ENCODE results near the gene TRIM24. TPM values are rescaled to one million over a fixed set of nuclear protein-coding genes. Genes with fewer than 3 reads are reported as not detected.
"Not testable (repeated sequence)": the region's sequence is repeated elsewhere in the genome, so short reads cannot be mapped to it uniquely, and the experiment has no call there.

TRIM24 gene
- total and polyA plus RNA-seq, 10 donors, result 5.2 to 22.3 (median 15.3) TPM

GRCh38 chr7:138465046-138465445 lies 5.0 kb downstream of the TRIM24 start:
- Histone ChIP-seq H3K9me3 (no peaks in the 10 kb centered on the region), H3K27me3 (replicated peaks in 1 of 7) (no peaks in the 10 kb centered on the region), H3K4me3 (no peak overlapping the region), H3K27ac (no peak overlapping the region), H3K36me3 (no peaks in the 10 kb centered on the region), H3K4me1 (peaks cover 6 to 46% (median 19%) of the 10 kb centered on the region in 6 donors)
- 72 to 79% (median 76%) methylated on average over 3 of the region's 3 CpGs for WGBS, 5 donors
- intact Hi-C loops (cut with DNase I; ENCODE audit: low total_unique reads), result no loop called here
- DNase-seq, result no peak
- TF ChIP-seq POLR2AphosphoS5 (IDR thresholded peaks at IDR 0.05) (no peak), CTCF (IDR thresholded peaks at IDR 0.05 in 8 of 11, conservative IDR thresholded peaks at IDR 0.05 in 3 of 11) (no peak), POLR2A (IDR thresholded peaks at IDR 0.05) (no peak)

GRCh38 chr7:138466069-138466756 lies 6.2 kb downstream of the TRIM24 start:
- H3K4me3 ChIP-seq; H3K27me3 ChIP-seq (replicated peaks in 1 of 7); H3K27ac ChIP-seq; intact Hi-C loops (cut with DNase I; ENCODE audit: low total_unique reads); H3K36me3 ChIP-seq; H3K9me3 ChIP-seq; DNase-seq: not testable (repeated sequence)
- WGBS, 5 donors, result 90 to 98% (median 92%) methylated on average over 11 of the region's 11 CpGs
- peaks cover 6 to 53% (median 21%) of the 10 kb centered on the region in 6 donors for H3K4me1 ChIP-seq

GRCh38 chr7:138468244-138469123 lies 8.4 kb downstream of the TRIM24 start:
- no peak overlapping the region for H3K4me3 ChIP-seq
- 84 to 93% (median 92%) methylated on average over 5 of the region's 5 CpGs for WGBS, 5 donors
- TF ChIP-seq POLR2A (IDR thresholded peaks at IDR 0.05) (no peak), CTCF (IDR thresholded peaks at IDR 0.05 in 8 of 11, conservative IDR thresholded peaks at IDR 0.05 in 3 of 11) (no peak), POLR2AphosphoS5 (IDR thresholded peaks at IDR 0.05) (no peak)
- H3K27ac ChIP-seq, result no peak overlapping the region
- no peaks in the 10 kb centered on the region for H3K27me3 ChIP-seq (replicated peaks in 1 of 7)
- DNase-seq, result no peak
- peaks cover 0 to 52% (median 13%) of the 10 kb centered on the region in 6 donors for H3K4me1 ChIP-seq
- no peaks in the 10 kb centered on the region for H3K9me3 ChIP-seq
- H3K36me3 ChIP-seq, result no peaks in the 10 kb centered on the region
- intact Hi-C loops (cut with DNase I; ENCODE audit: low total_unique reads), result no loop called here

- H3K27ac ChIP-seq, result no peak overlapping the region
- intact Hi-C loops (cut with DNase I; ENCODE audit: low total_unique reads), result no loop called here
- H3K36me3 ChIP-seq, result no peaks in the 10 kb centered on the region
- peaks cover 0 to 63% (median 13%) of the 10 kb centered on the region in 6 donors for H3K4me1 ChIP-seq
- DNase-seq, result no peak
- H3K9me3 ChIP-seq, result no peaks in the 10 kb centered on the region
- H3K27me3 ChIP-seq (replicated peaks in 1 of 7), result no peaks in the 10 kb centered on the region
- 81 to 97% (median 96%) methylated on average over 5 of the region's 5 CpGs for WGBS, 5 donors
- no peak overlapping the region for H3K4me3 ChIP-seq
- TF ChIP-seq CTCF (IDR thresholded peaks at IDR 0.05 in 8 of 11, conservative IDR thresholded peaks at IDR 0.05 in 3 of 11) (no peak), POLR2AphosphoS5 (IDR thresholded peaks at IDR 0.05) (no peak), POLR2A (IDR thresholded peaks at IDR 0.05) (no peak)
Observed at GRCh38 chr7:138470391-138471157, 10.5 kb downstream of the TRIM24 start.

Measured in spleen (tissue), 11 donors.